ENCODE data around the gene RHEB. TPM values are rescaled to one million over a fixed set of nuclear protein-coding genes. Genes with fewer than 3 reads are reported as not detected.
A peak's percentile ranks its signal among the peaks of the same experiment; 100 is the strongest.

RHEB gene
- total RNA-seq, 2 donors from 2014 or later: 66.8 to 67.6 TPM

DNA sequence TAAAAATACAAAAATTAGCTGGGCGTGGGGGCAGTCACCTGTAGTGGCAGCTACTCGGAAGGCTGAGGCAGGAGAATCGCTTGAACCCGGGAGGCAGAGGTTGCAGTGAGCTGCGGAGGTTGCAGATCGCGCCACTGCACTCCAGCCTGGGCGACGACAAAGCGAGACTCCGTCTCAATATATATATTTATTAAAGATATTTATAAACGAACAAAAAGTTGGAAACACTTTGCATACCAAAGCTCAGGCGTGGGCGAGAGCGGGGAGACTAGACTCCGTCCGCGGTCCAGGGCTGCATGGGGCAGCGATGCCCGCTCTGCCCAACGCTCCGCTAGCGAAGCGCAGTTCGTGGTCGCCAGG is 71.8 kb downstream of the RHEB start:
- Histone ChIP-seq H3K9me3 (no peaks in the 10 kb centered on the region), H3K9ac (ENCODE audit: low read depth in 2 of 2, low read length in 2 of 2) (peak overlapping the region; percentile 55 to 61), H3K27ac (no peak overlapping the region), H3K27me3 (no peaks in the 10 kb centered on the region), H3K4me1 (peaks cover 3% of the 10 kb centered on the region), H3K36me3 (no peaks in the 10 kb centered on the region), H3K4me3 (peak overlapping the region; percentile 46)
- TF ChIP-seq, protein P1, sequence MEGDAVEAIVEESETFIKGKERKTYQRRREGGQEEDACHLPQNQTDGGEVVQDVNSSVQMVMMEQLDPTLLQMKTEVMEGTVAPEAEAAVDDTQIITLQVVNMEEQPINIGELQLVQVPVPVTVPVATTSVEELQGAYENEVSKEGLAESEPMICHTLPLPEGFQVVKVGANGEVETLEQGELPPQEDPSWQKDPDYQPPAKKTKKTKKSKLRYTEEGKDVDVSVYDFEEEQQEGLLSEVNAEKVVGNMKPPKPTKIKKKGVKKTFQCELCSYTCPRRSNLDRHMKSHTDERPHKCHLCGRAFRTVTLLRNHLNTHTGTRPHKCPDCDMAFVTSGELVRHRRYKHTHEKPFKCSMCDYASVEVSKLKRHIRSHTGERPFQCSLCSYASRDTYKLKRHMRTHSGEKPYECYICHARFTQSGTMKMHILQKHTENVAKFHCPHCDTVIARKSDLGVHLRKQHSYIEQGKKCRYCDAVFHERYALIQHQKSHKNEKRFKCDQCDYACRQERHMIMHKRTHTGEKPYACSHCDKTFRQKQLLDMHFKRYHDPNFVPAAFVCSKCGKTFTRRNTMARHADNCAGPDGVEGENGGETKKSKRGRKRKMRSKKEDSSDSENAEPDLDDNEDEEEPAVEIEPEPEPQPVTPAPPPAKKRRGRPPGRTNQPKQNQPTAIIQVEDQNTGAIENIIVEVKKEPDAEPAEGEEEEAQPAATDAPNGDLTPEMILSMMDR (IDR thresholded peaks at IDR 0.05): no peak
- intact Hi-C loops (cut with DNase I): loop anchor here (2.0 to 5.0 kb wide), 2 partner anchors 81 to 136 kb away; no protein-coding TSS in a partner anchor
- DNase-seq: no peak

GRCh38 chr7:151447312-151447711 is 72.4 kb downstream of the RHEB start:
- no peak for DNase-seq
- TF ChIP-seq, protein P1 (IDR thresholded peaks at IDR 0.05): no peak
- intact Hi-C loops (cut with DNase I): loop anchor here (5.0 kb wide), 1 partner anchor 135 kb away; no protein-coding TSS in a partner anchor
- no peak overlapping the region for H3K9ac ChIP-seq (ENCODE audit: low read depth in 2 of 2, low read length in 2 of 2)
- H3K36me3 ChIP-seq: no peaks in the 10 kb centered on the region
- no peak overlapping the region for H3K27ac ChIP-seq
- peaks cover 3% of the 10 kb centered on the region for H3K4me1 ChIP-seq
- H3K9me3 ChIP-seq: no peaks in the 10 kb centered on the region
- no peaks in the 10 kb centered on the region for H3K27me3 ChIP-seq
- H3K4me3 ChIP-seq: no peak overlapping the region

DNA sequence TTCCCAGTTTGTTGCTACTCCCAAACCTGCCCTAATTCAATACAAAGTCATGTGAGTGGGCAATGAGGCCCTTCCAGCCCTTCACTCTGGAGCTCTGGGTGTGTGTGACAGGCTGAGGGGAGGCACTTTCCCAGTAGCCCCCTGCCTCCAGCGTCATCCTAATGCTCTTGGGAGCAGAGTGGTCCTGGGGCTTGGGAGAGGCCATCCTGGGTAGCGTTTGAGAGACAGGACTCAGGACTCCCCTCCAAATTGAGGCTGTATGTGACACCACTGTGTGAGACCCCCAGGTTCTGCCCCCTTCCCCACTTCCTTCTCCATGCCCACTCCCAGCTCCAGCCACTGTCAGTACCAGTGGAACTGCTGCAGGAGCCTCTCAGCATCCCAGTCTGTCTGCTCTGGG is 73.3 kb downstream of the RHEB start:
- Histone ChIP-seq H3K36me3 (no peaks in the 10 kb centered on the region), H3K27me3 (no peaks in the 10 kb centered on the region), H3K27ac (no peak overlapping the region), H3K4me1 (peaks cover 3% of the 10 kb centered on the region), H3K9ac (ENCODE audit: low read depth in 2 of 2, low read length in 2 of 2) (no peak overlapping the region), H3K4me3 (no peak overlapping the region), H3K9me3 (no peaks in the 10 kb centered on the region)
- intact Hi-C loops (cut with DNase I): loop anchor here (5.0 kb wide), 1 partner anchor 134 kb away; no protein-coding TSS in a partner anchor
- no peak for DNase-seq
- TF ChIP-seq, protein P1 (IDR thresholded peaks at IDR 0.05): no peak

GRCh38 chr7:151444632-151445031 is 75.1 kb downstream of the RHEB start:
- TF ChIP-seq, protein P1 (IDR thresholded peaks at IDR 0.05): no peak
- Histone ChIP-seq H3K36me3 (no peaks in the 10 kb centered on the region), H3K4me1 (peaks cover 3% of the 10 kb centered on the region), H3K27me3 (peaks cover 8% of the 10 kb centered on the region), H3K9me3 (no peaks in the 10 kb centered on the region), H3K27ac (no peak overlapping the region), H3K9ac (ENCODE audit: low read depth in 2 of 2, low read length in 2 of 2) (no peak overlapping the region), H3K4me3 (no peak overlapping the region)
- no peak for DNase-seq
- intact Hi-C loops (cut with DNase I): loop anchor here (5.0 kb wide), 1 partner anchor 132 kb away; no protein-coding TSS in a partner anchor

GRCh38 chr7:151442776-151443496 is 76.8 kb downstream of the RHEB start:
- Histone ChIP-seq H3K9ac (ENCODE audit: low read depth in 2 of 2, low read length in 2 of 2) (no peak overlapping the region), H3K27me3 (peaks cover 8% of the 10 kb centered on the region), H3K27ac (no peak overlapping the region), H3K4me3 (no peak overlapping the region), H3K4me1 (no peaks in the 10 kb centered on the region), H3K9me3 (no peaks in the 10 kb centered on the region), H3K36me3 (no peaks in the 10 kb centered on the region)
- intact Hi-C loops (cut with DNase I): no loop called here
- DNase-seq: no peak
- TF ChIP-seq, protein P1 (IDR thresholded peaks at IDR 0.05): no peak
